ENCODE results near the gene ENTREP3.
A peak's percentile ranks its signal among the peaks of the same experiment; 100 is the strongest.
"Not testable (repeated sequence)": the region's sequence is repeated elsewhere in the genome, so short reads cannot be mapped to it uniquely, and the experiment has no call there.

ENTREP3 gene

DNA sequence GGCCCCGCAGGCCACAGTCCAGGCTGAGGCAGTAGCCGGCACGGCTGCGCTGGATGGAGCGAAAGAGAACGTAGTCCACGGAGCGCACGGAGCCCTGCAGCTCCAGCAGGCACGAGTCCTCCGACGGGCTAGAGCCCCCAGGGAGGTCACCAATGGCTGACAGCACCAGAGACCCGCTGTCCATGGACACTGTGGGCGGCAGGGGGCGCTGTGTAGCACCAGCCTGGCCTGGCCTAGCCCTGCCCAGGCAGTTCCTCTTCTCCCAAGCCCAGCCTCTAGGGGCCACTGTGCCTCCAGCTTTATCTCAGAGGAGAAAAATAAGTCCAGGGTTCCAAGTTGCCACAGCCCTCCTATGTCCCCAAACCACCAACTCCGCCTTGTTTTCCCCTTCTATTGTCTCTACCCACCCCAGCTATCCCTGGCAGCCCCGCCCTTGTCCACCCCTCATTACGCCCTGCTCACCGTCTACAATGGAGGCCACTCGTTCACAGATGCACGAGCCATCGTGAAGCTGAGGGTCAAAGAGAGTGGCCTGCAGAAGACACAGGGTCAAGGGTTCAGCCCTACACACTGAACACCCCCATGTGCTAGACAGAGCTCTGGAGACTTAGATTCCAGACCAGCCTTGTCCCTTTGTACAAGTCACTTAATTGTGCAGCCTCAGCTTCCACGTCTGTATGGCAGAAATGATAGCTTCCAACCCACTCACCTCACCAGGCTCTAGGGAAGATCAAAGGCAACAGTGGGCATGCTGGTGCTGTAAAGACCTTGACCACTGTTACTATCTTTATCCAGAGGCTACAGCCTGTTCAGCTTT, 4.4 kb downstream of the ENTREP3 start:
- no peak overlapping the region for H3K27ac ChIP-seq
- no peaks in the 10 kb centered on the region for H3K9me3 ChIP-seq (ENCODE audit: low read depth, low read length)
- DNase-seq (ENCODE audit: low read depth, low spot score), result peak; percentile 82
- TF ChIP-seq EZH2 (IDR thresholded peaks at IDR 0.05), result no peak
- no peak for TF ChIP-seq FOXP2 (optimal IDR thresholded peaks at IDR 0.05; ENCODE audit: control extremely low read depth, extremely low read length, insufficient read depth)
- TF ChIP-seq POLR2AphosphoS5 (IDR thresholded peaks at IDR 0.05; ENCODE audit: borderline replicate concordance, low read depth, low read length), result no peak
- H3K4me3 ChIP-seq, result no peak overlapping the region
- no peak overlapping the region for H3K9ac ChIP-seq (ENCODE audit: insufficient read length)
- peaks cover 7% of the 10 kb centered on the region; the same call in 1 of the 2 replicates for H3K36me3 ChIP-seq (ENCODE audit: insufficient read depth, low read length)

DNA sequence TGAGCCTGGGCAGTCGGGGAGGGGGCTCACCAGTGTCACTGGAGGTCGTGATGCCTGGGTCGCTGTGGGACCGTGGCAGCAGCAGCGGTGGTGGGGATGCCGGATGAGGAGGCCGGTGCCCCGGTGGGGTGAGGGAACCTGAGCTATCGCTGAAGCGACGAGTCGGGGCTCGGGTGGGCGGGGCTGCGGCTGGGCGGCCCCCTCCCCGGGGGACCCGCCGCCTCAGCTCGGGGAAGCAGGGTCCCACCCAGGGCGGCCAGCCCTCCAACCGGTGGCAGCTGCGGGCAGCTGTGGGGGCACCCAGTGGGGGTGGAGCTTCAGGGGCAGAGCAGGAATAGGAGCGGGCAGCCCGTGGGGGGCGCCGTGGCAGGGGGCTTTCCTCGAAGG, 5.0 kb downstream of the ENTREP3 start:
- no peak overlapping the region for H3K4me3 ChIP-seq
- TF ChIP-seq POLR2AphosphoS5 (IDR thresholded peaks at IDR 0.05; ENCODE audit: borderline replicate concordance, low read depth, low read length) (no peak), EZH2 (IDR thresholded peaks at IDR 0.05) (no peak), FOXP2 (optimal IDR thresholded peaks at IDR 0.05; ENCODE audit: control extremely low read depth, extremely low read length, insufficient read depth) (no peak)
- peaks cover 7% of the 10 kb centered on the region; the same call in 1 of the 2 replicates for H3K36me3 ChIP-seq (ENCODE audit: insufficient read depth, low read length)
- H3K9me3 ChIP-seq (ENCODE audit: low read depth, low read length), result no peaks in the 10 kb centered on the region
- H3K27ac ChIP-seq, result no peak overlapping the region
- H3K9ac ChIP-seq (ENCODE audit: insufficient read length), result no peak overlapping the region
- DNase-seq (ENCODE audit: low read depth, low spot score), result no peak

GRCh38 chr1:155247667-155248553, 7.4 kb downstream of the ENTREP3 start:
- Histone ChIP-seq H3K36me3 (ENCODE audit: insufficient read depth, low read length) (peaks cover 7% of the 10 kb centered on the region; the same call in 1 of the 2 replicates), H3K9ac (ENCODE audit: insufficient read length) (no peak overlapping the region), H3K9me3 (ENCODE audit: low read depth, low read length) (no peaks in the 10 kb centered on the region), H3K4me3 (no peak overlapping the region), H3K27ac (no peak overlapping the region)
- TF ChIP-seq EZH2 (IDR thresholded peaks at IDR 0.05) (no peak), FOXP2 (optimal IDR thresholded peaks at IDR 0.05; ENCODE audit: control extremely low read depth, extremely low read length, insufficient read depth) (no peak), POLR2AphosphoS5 (IDR thresholded peaks at IDR 0.05; ENCODE audit: borderline replicate concordance, low read depth, low read length) (no peak)
- DNase-seq (ENCODE audit: low read depth, low spot score), result no peak

GRCh38 chr1:155246796-155247195, 8.5 kb downstream of the ENTREP3 start:
- H3K9me3 ChIP-seq (ENCODE audit: low read depth, low read length); H3K36me3 ChIP-seq (ENCODE audit: insufficient read depth, low read length); H3K27ac ChIP-seq; H3K4me3 ChIP-seq; H3K9ac ChIP-seq (ENCODE audit: insufficient read length); DNase-seq (ENCODE audit: low read depth, low spot score): not testable (repeated sequence)

DNA sequence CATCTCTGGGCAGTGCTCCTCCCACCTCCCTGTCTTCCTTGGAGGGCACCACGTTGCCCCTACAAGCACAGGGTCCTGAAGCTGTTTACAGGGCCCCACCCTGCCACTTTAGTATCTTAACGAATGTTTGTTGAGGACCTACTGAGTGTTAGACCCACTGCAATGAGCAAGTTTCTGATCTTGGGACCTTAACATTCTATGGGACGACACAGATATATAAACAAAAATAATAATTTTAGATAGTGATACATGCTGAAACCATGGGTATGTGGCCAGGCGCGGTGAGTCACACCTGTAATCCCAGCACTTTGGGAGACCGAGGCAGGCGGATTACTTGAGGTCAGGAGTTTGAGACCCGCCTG, 10.1 kb downstream of the ENTREP3 start:
- TF ChIP-seq EZH2 (IDR thresholded peaks at IDR 0.05) (no peak), FOXP2 (optimal IDR thresholded peaks at IDR 0.05; ENCODE audit: control extremely low read depth, extremely low read length, insufficient read depth) (no peak), POLR2AphosphoS5 (IDR thresholded peaks at IDR 0.05; ENCODE audit: borderline replicate concordance, low read depth, low read length) (no peak)
- Histone ChIP-seq H3K27ac (peak overlapping the region; percentile 98), H3K4me3 (peak overlapping the region; percentile 72), H3K36me3 (ENCODE audit: insufficient read depth, low read length) (peaks cover 7% of the 10 kb centered on the region; the same call in 1 of the 2 replicates), H3K9me3 (ENCODE audit: low read depth, low read length) (no peaks in the 10 kb centered on the region), H3K9ac (ENCODE audit: insufficient read length) (peak overlapping the region; percentile 85)
- no peak for DNase-seq (ENCODE audit: low read depth, low spot score)

GRCh38 chr1:155244368-155245162, 10.7 kb downstream of the ENTREP3 start:
- DNase-seq (ENCODE audit: low read depth, low spot score), result peak; percentile 95
- peak overlapping the region; percentile 98 for H3K27ac ChIP-seq
- H3K4me3 ChIP-seq, result peak overlapping the region; percentile 72
- H3K9me3 ChIP-seq (ENCODE audit: low read depth, low read length), result no peaks in the 10 kb centered on the region
- peak overlapping the region; percentile 85 for H3K9ac ChIP-seq (ENCODE audit: insufficient read length)
- TF ChIP-seq EZH2 (IDR thresholded peaks at IDR 0.05) (no peak), POLR2AphosphoS5 (IDR thresholded peaks at IDR 0.05; ENCODE audit: borderline replicate concordance, low read depth, low read length) (peak; percentile 93), FOXP2 (optimal IDR thresholded peaks at IDR 0.05; ENCODE audit: control extremely low read depth, extremely low read length, insufficient read depth) (peak; percentile 19)
- H3K36me3 ChIP-seq (ENCODE audit: insufficient read depth, low read length), result peaks cover 7% of the 10 kb centered on the region; the same call in 1 of the 2 replicates

- Histone ChIP-seq H3K9me3 (ENCODE audit: low read depth, low read length) (no peaks in the 10 kb centered on the region), H3K27ac (peak overlapping the region; percentile 98), H3K9ac (ENCODE audit: insufficient read length) (no peak overlapping the region), H3K4me3 (peak overlapping the region; percentile 72; the same call in 1 of the 2 replicates), H3K36me3 (ENCODE audit: insufficient read depth, low read length) (peaks cover 2% of the 10 kb centered on the region; the same call in 1 of the 2 replicates)
- DNase-seq (ENCODE audit: low read depth, low spot score), result no peak
- TF ChIP-seq EZH2 (IDR thresholded peaks at IDR 0.05) (no peak), POLR2AphosphoS5 (IDR thresholded peaks at IDR 0.05; ENCODE audit: borderline replicate concordance, low read depth, low read length) (no peak), FOXP2 (optimal IDR thresholded peaks at IDR 0.05; ENCODE audit: control extremely low read depth, extremely low read length, insufficient read depth) (no peak)
These were observed 12.4 kb downstream of the ENTREP3 start for GRCh38 chr1:155242805-155243358.

Measured in SK-N-MC (cell line).